ENCODE results near the gene RNF220. TPM values are rescaled to one million over a fixed set of nuclear protein-coding genes. Genes with fewer than 3 reads are reported as not detected.
"Not testable (repeated sequence)": the region's sequence is repeated elsewhere in the genome, so short reads cannot be mapped to it uniquely, and the experiment has no call there.

RNF220 gene
- total RNA-seq, 1 donor, result 158 TPM

DNA sequence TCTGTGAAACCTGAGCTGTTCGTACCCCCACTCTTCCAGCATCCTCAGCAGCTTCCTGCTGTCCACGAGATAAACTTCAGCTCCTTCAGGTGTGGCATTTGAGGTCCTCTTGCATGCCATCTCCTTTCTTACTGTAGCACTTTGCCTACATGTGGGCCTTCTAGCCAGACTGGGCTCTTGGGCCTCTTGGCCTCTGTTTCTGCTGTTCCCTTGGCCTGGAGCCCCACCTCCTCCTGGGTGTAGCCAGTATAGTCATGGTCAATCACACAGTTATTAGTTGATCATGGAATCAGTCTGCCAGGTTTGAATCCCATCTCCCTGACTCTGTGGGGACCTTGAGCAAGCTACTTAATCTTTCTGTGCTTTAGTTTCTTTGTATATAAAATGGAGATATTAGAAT, 242.8 kb downstream of the RNF220 start:
- DNase-seq (ENCODE audit: low read depth in 2 of 3, low spot score in 2 of 3), result no peak

DNA sequence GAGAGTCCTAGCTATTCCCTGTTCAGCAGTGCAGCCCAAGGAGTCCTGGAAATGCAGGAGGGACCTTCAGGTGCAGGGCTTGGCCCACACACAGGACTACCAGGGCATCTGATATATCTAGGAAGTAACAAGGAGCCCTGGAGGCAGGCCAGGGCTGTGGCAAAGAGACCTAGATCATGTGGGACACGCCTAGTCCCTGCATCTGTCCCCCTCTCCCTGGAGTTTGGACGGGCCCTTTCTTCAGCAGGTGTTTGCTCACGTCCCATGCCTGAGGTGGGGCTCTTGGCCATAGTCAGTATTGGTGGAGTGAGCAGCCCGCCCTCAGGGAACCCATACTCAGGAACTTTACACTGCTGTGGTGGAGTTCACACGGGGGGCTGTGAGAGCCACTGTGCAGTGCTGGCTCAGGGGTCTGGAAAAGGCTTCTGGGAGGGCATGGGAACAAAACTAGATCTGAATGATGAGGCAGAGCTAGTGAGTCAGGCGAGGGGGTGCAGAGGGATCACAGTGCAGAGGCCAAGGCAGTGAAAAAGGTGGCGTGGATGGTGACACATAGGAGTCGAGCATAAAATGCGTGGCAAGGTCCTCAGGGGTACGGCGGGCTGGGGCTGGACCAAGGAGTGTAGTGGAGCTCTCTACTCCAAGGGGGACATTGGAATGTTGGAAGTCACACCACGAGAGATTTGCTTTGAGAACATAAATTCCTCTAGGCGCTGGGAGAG, 243.6 kb downstream of the RNF220 start:
- DNase-seq (ENCODE audit: low read depth in 2 of 3, low spot score in 2 of 3), result no peak

GRCh38 chr1:44649788-44650158, 244.7 kb downstream of the RNF220 start:
- no peak for DNase-seq (ENCODE audit: low read depth in 2 of 3, low spot score in 2 of 3)

DNA sequence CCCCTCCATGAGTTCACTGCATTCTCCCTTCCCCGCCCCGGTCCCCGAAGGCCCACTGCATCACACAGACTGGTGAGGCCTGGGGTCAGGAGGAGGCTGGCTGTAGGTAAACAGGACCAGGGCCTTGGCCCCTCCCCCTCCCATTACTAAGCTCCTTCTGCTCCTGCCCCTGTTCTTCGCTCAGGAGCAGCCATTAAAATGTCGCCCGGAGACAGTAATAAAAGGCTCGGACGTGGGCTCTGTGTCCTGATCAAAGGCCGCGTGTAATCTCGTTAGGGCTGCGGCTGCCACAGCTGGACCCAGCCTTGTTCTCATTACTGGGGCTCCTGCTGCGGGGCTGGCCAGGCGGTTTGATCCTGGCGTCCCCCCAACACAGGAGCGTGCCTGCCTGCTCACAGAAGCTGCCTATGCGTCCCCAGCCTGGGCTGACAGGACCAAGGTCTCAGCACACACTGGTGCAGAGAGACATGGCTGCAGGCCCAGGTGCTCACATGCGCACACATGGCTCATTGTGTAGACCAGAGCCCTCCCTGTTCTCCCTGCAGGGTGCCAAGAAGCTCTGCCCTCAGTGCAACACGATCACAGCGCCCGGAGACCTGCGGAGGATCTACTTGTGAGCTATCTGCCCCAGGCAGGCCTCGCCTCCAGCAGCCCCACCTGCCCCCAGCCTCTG, 245.2 kb downstream of the RNF220 start:
- no peak for DNase-seq (ENCODE audit: low read depth in 2 of 3, low spot score in 2 of 3)

DNA sequence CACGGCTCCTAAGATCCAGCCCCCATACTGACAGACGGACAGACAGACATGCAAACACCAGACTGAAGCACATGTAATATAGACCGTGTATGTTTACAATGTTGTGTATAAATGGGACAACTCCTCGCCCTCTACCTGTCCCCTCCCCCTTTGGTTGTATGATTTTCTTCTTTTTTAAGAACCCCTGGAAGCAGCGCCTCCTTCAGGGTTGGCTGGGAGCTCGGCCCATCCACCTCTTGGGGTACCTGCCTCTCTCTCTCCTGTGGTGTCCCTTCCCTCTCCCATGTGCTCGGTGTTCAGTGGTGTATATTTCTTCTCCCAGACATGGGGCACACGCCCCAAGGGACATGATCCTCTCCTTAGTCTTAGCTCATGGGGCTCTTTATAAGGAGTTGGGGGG, 246.0 kb downstream of the RNF220 start:
- DNase-seq (ENCODE audit: low read depth in 2 of 3, low spot score in 2 of 3), result no peak

DNA sequence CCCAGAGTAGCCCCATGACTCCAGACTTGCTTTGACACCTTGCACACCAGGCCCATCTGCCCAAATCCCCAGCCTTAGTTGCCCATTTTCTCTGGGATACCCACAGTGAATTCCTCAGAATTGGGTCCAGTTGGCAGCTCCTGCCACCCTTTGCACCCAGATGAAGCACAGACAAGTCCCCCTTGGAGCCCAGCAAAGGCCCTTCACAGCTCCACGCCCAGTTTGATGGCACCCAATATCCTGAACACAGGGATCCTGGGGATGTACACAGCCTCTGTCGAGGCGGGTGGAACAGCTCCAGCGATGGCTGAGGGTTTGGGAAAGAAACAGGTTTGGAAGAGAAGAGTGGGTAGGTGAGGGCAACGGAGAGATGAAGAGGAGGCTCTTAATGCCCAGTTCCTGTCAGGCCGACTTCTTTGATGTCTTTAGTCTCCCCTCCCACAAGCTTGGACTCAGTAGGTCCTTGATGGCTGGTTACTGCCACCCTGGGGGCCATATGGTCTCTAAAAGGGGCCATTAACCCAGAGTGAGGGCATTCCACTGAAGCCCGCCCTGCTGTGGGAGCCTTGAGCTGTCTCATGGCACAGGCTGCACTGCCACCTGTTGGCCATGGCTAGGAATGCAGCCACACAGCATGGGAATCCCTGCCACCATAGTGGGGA, 247.5 kb downstream of the RNF220 start:
- DNase-seq (ENCODE audit: low read depth in 2 of 3, low spot score in 2 of 3), result peak; percentile 59 to 78 (median 65)

GRCh38 chr1:44653107-44653964, 248.3 kb downstream of the RNF220 start:
- DNase-seq (ENCODE audit: low read depth in 2 of 3, low spot score in 2 of 3), result no peak

- DNase-seq (ENCODE audit: low read depth in 2 of 3, low spot score in 2 of 3), result no peak
Measured at GRCh38 chr1:44654621-44655187, 249.6 kb downstream of the RNF220 start.

DNA sequence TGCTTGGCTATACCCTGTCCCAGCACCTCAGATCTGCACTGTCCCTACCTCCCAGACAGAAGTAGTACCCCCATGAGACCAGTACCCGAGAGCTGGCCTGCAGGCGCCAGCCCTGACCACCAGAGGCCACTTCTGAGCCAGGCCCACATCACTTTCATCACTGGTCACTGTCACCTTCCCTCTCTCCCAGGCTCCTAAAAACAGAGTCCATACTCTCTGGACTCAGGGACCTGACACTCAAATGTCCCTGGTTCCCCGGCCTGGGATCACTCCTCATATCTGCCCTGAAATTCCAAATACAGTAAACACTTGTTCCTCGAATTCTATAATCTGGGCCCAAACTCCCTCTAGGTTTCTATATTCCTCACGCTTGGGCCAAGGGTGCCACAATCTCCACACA, 250.6 kb downstream of the RNF220 start:
- DNase-seq (ENCODE audit: low read depth in 2 of 3, low spot score in 2 of 3), result peak in 1 of 3 donors; percentile 36

DNA sequence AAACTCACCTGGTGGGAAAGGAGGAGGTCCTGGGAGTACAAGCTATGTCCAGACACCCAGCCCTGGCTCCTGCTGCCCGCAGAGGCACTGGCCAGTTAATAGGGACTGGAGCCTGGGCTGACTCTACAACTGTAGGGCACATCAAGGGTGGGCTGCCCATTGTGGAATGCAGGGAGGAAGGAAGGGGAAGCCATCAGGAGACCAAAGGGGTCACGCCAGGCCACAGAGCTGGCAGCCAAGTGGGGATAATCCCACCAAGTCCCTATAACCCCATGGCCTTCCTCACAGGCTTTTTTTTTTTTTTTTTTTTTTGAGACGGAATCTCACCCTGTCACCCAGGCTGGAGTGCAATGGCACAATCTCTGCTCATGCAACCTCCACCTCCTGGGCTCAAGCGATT, 254.5 kb downstream of the RNF220 start:
- DNase-seq (ENCODE audit: low read depth in 2 of 3, low spot score in 2 of 3), result no peak

GRCh38 chr1:44660176-44660575, 255.1 kb downstream of the RNF220 start:
- DNase-seq (ENCODE audit: low read depth in 2 of 3, low spot score in 2 of 3), result no peak

DNA sequence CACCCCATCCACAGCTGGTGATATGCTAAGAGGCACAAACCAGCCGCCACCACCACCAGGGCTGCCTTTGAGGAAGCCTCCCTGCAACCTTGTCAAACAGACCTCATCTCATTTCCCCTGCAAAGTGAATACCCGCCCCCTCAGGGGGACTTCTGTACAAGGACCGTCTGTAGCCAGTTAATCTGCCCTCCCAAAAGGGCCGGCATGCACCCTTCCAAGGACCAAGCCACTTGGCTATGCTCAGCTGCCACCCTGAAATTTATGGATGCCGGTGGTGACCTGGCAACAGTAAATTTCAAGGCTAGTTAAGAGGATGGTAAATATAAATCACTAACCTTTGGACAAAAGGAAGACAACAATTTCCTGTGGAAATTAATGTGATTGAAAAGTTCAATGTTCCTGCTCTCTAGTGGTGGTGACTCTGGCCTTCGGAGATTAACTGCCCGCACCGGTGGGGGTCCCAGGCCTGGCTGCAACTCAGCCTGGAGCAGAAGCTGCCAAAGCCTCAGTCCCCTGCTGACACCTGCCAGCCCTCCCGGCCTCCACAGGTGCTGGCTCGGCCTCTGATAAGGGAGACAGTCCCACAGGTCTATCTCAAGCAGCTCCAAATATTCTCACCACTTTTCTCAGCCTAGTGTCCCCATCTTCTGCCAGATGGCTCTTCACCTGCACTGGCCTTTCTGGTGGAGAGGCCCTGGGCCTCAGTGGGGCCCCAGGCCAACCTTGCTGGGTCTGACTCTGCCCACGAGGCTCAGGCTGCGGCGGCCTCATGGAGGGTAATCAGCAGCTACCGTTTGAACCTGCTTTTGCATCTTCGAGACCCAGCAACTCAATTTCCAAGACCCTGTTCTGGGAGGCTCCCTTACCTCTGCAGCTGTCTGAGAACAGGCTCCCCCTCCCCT, 257.0 kb downstream of the RNF220 start:
- peak in 1 of 3 donors; percentile 73 for DNase-seq (ENCODE audit: low read depth in 2 of 3, low spot score in 2 of 3)

DNA sequence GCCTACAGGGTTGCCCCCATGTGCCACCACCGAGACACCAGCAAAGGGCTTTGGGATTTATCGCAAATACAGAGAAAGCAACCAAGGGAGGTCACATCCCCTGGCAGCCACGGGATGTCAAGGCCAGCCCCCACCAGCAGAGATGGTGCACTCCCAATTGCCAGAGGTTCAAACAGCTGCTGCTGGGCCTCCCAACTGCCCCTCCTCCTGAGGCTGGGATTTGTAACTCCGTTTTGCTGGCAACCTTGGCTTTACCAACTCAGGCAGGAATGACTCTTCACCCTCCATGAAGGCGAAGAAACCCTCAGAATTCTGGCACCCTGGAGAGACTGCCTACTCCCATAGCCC, 257.6 kb downstream of the RNF220 start:
- no peak for DNase-seq (ENCODE audit: low read depth in 2 of 3, low spot score in 2 of 3)

GRCh38 chr1:44663417-44663816, 258.4 kb downstream of the RNF220 start:
- no peak for DNase-seq (ENCODE audit: low read depth in 2 of 3, low spot score in 2 of 3)

- DNase-seq (ENCODE audit: low read depth in 2 of 3, low spot score in 2 of 3), result no peak
Measured at GRCh38 chr1:44664730-44665370, 259.8 kb downstream of the RNF220 start.

DNA sequence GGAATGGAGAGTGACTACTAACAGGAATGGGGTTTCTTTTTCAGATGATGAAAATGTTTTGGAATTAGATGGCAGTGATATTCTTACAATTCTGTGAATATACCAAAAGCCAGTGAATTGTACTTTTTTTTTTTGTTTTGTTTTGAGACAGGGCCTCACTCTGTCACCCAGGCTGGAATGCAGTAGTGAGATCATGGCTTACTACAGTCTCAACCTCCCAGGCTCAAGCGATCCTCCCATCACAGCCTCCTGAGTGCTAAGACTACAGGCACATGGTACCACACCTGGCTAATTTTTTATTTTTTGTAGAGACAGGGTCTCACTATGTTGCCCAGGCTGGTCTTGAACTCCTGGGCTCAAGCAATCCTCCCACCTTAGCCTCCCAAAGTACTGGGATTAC, 261.7 kb downstream of the RNF220 start:
- DNase-seq (ENCODE audit: low read depth in 2 of 3, low spot score in 2 of 3), result not testable (repeated sequence)

- no peak for DNase-seq (ENCODE audit: low read depth in 2 of 3, low spot score in 2 of 3)
Measured at GRCh38 chr1:44670751-44671640, 265.9 kb downstream of the RNF220 start.

DNA sequence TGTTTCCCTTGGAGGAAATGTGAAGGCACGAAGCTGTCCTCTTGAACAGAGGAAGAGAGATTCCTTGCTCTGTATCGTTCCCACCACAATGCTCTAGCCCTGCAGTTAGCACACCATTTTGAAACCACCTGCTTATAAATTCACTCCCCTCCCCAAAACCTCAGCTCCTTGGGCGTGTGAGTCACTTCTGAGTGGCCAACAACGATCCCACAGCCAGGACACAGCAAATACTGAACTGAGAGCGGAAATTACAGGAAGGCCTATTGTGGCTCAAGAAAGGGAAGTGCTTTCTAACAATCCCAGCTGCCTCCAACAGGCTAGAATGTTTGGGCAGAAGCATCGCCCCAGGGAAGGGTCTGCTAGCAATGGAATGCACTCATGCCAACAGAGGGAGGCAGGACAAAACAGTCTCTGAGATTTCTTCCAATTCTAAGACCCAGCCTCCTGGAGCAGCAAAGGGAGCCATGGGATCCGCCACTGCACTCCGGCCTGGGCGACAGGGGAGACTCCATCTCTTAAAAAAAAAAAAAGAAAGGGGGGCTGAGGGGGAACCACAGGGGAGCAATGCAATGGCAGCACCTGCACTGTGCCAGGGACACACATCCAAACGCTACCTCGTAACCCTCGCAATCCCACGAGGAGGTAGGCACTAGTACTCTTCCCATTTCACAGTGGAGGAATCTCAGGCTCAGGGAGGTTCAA, 267.4 kb downstream of the RNF220 start:
- peak in 2 of 3 donors; percentile 91 to 94 for DNase-seq (ENCODE audit: low read depth in 2 of 3, low spot score in 2 of 3)

All from hematopoietic multipotent progenitor cell (in vitro differentiated cells).